GM21423 (cell line): Measurements from ENCODE around the gene RABEP1.
"Not testable (repeated sequence)": the region's sequence is repeated elsewhere in the genome, so short reads cannot be mapped to it uniquely, and the experiment has no call there.

Experiments used
- ATAC-seq: cut with Tn5 transposase; IDR thresholded peaks from one replicate; pipeline ENCODE4 v1.9.1; 2021; ENCODE audit warnings: mild to moderate bottlenecking, moderate library complexity; ENCODE audit not compliant: unreplicated experiment

RABEP1 gene

DNA sequence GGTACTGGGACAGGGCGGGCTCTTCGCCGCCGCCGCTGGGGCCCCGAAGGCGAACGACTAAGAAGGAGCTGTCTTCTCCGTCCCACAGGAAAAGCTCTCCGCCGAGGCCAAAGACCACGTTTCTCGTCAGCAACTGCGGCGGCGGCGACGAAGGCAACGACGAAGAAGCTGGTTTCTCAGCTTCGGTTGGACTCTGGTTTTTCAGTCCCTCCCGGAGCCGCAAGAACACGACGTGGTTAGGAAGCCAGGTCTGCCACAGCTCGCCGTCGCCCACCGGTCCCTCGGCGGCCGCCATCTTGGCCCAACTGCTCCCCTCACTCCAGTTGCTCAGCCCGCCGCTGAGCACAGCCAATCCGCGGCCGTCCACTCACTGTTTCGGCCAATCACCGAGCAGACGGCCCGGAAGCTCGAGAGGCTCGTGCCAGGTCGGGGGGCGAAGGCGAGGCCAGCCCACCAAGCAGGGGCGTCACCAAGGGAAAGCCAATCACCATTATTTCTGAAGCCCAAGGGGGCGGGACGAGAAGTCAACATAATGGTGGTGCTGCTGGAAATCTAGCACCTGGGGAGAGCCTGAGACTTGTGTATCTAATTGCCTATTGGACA lies 137.4 kb downstream of the RABEP1 start, which contains the start of gene NUP88:
TSS of gene NUP88 (minus strand) at position 307 of the 603 bp plus-strand sequence. CDS start at position 295, 12 bp downstream.
- ATAC-seq: peak; percentile 91

DNA sequence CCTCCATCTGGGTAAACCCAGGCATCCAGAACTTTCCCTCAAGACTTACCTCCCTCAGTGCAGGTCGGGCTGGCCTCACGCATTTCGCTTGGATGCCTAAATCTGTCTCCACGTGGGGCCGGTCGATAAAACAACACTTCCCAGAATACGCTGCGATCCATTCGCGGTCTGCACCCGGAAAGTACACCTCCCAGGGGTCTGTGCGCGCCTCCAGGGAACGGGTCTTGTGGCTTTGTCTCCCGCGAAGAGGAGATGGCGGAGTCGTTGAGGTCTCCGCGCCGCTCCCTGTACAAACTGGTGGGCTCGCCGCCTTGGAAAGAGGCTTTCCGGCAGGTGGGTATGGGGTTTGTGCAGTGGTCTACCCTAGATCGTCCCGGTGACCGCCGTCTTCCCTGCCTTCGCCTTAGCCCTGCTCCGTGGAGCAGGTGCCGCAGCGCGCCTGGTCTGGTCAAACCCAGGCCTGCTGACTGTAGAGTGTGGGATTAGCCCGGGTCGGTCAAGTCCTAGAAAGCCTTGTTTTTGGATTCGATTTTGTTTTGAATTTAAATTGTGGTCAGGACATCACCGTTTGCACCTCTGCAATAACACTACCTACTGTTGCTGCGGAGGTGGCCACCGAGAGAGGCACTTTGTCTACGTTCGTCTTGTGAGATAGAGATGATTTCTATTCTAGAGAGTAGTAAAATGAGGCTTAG lies 138.0 kb downstream of the RABEP1 start, which contains the start of gene RPAIN:
TSS of gene RPAIN (plus strand) at position 224 of the 695 bp plus-strand sequence. CDS start at position 253, 29 bp downstream.
- ATAC-seq: peak; percentile 47

DNA sequence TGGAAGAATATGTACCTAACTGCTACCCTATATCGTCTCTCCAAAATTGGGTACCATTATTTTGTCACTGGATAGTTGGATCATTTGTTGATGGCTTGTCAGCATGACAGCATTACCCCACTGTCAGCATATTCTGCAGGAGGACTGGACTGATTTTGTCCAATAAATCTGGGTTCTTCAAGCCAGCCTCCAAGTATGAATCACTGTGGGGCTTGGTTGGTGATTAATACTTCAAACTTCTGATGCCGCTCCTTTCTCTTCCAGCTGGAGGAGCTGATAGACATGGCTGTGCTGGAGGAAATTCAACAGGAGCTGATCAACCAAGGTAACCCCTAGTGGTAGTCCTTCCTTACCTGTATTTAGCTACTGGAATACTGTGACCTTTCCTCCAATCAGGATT lies 140.4 kb downstream of the RABEP1 start:
- no peak for ATAC-seq

DNA sequence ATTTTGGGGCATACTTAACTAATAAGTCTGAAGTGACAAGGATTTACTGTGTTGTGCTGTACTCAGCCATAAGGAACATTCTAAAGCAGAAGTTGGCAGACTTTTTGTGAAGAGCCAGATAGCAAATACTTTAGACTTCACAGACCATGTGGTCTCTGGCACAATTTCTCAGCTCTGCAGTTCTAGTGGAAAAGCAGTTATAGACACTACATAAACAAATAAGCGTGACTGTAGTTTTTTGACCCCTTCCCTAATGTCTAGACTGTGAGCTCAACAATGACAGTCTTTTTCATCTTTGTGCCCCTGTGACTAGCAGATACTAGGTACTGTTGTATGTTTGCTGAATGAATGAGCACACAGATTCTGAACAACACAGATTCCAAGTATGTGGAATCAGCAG lies 142.8 kb downstream of the RABEP1 start:
- ATAC-seq: no peak

DNA sequence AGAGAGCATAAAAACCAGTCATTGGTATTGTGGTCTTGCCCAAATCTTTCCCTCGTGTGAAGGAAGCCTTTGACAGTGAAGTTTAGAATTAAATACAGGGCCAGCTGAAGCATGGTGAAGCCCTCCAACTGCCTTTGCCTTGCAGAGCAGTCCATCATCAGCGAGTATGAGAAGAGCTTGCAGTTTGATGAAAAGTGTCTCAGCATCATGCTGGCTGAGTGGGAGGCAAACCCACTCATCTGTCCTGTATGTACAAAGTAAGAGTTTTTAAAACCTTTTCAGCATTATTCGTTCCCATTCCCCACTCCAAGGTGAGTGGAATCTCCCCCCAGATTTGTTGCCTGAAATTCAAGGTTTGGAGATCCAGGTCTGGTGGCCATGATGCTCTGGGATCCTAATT lies 143.7 kb downstream of the RABEP1 start:
- ATAC-seq: no peak

DNA sequence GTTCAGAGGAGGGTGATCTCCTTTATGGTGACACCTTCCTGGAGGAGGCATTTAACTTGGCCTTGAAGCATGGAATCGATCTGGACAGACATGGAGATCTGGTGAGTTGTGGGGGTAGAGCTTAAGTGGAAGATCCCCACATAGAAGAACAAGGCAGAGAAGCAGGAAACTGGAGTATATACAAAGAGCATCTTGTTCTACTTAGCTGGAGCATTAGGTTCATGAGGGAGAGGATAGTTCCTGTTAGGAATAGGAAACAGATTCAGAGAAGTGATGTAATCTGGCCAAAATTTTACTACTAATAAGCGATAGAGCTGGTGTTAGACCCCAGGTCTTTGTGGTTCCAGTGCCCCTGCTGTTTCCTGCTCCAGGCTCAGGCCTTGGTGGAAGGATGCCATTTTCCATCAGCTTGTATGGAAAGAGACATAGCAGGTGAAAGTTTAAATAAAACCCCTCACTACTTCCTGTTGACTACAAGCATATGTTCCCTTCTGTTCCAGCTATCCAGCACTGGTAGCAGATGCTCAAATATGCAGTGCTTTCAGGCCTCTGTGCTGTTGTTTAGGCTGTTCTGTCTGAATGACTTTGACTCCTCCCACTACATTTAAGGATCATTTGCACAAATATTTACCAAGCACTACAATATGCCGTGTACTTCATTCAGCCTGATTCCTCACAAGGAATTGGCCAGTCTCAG lies 147.3 kb downstream of the RABEP1 start:
- no peak for ATAC-seq

DNA sequence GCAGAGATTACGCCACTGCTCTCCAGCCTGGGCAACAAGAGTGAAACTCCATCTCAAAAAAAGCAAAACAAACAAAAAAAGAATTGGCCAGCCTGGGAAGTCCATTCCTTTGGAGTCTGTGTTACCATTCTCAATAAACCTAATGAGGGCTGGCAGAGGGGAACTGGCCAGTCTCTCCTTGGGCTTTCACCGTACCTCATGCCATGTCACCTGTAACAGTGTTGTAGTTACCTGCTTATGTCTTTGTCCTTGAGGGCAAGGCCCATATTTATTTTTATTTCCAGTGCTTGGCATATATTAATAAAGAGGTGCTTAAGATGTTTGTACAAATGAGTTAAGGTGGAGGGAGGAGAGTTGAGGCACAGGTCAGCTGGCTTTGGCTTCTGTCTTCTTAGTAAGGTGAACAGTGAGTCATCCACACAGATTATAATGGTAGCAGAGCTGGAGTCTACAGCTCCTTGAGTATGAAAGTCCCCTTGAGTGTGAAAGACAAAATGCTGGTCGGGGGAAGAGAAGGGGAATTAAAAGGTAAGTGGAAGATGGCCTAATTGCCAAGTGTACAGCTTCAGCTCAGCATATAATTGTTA lies 148.4 kb downstream of the RABEP1 start:
- no peak for ATAC-seq

DNA sequence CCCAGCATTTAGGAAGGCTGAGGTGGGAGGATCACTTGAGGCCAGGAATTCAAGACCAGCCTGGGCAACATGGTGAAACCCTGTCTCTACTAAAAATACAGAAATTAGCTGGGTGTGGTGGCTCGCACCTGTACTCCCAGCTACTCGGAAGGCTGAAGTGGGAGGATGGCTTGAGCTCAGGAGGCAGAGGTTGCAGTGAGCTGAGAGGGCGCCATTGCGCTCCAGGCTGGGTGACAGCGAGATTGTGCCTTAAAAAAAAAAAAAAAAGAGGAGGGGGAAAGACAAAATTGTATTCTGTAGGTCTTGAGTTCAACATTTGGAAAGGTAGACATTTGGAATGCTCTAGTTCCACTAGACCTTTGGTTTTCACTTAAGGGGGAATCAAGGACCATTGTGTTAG lies 149.2 kb downstream of the RABEP1 start:
- ATAC-seq: not testable (repeated sequence)

DNA sequence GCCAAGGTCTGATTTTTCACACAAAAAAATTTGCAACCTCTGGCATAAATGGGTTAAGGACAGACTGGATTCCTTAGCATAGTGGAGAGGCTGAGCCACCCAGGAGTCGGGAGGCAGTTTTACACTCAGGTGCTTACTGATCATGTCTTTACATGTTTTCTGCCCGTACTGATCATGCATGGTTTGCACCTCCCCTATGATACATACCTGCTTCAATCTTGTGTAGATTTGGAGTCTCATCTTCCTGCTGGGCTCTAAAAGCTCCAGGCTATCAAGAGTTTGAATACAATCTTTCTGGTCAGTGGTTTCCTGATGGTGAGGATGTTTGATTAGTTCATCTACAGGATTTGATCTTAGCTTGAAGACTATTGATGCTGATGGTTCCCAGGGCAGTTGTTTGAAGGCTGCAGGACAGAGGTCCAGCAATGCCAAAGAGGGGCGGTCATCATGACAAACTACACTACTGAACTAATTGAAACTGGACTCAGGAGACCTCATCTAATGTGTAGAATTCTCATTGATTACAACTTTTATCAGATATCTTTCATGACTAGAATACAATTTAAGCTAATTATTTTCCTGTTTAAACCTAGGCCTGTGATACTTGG lies 150.0 kb downstream of the RABEP1 start:
- no peak for ATAC-seq

DNA sequence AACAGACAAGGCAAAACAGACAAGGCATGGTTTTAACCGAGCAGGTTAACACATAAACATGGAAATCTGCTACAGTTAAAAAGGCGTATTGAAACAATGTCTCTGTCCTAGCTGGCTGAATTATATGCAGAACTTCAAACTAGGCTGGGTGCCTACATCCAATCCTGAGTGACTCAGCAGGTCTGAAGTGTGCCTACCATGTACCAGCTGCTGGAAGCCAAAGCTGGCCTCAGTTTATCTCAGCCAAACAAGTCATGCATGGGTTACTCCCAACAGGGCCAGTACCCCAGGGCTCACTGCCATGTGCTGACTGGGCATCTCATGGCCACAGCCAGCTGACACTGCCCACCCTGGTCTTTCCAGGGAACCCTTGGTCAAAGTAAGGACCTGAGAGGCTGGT lies 152.9 kb downstream of the RABEP1 start:
- no peak for ATAC-seq
